Hepatocyte (in vitro differentiated cells): ENCODE data around the gene MGAT5. TPM values are rescaled to one million over a fixed set of nuclear protein-coding genes. Genes with fewer than 3 reads are reported as not detected.

ENCODE experiments used
- DNase-seq: peaks from one replicate; pipeline ENCODE4 v3.0.0-alpha.2; 2016; ENCODE audit warnings: low spot score
- H2AFZ ChIP-seq: fragments of 200-600 bp; sonication (generic); 2 replicates; pipeline ENCODE4 v1.6.0; 2016; ENCODE audit warnings: antibody characterized with exemption, mild to moderate bottlenecking
- H3K27ac ChIP-seq: fragments of 200-600 bp; sonication (generic); 2 replicates; pipeline ENCODE4 v1.5.1; 2016; ENCODE audit warnings: mild to moderate bottlenecking
- H3K27me3 ChIP-seq: fragments of 200-600 bp; sonication (generic); 2 replicates; pipeline ENCODE4 v1.6.1; 2016
- H3K36me3 ChIP-seq: fragments of 200-600 bp; sonication (generic); replicated peaks from 2 replicates; pipeline ENCODE4 v1.5.1; 2016; ENCODE audit warnings: low read depth; ENCODE audit not compliant: insufficient read depth
- H3K4me1 ChIP-seq: fragments of 200-600 bp; sonication (generic); 2 replicates; pipeline ENCODE4 v1.5.1; 2016; ENCODE audit warnings: mild to moderate bottlenecking, moderate library complexity; ENCODE audit not compliant: insufficient read depth
- H3K4me2 ChIP-seq: fragments of 200-600 bp; sonication (generic); 2 replicates; pipeline ENCODE4 v1.6.0; 2016
- H3K4me3 ChIP-seq: fragments of 200-600 bp; sonication (generic); 2 replicates; pipeline ENCODE4 v1.5.1; 2016; ENCODE audit warnings: mild to moderate bottlenecking
- H3K79me2 ChIP-seq: fragments of 200-600 bp; sonication (generic); 2 replicates; pipeline ENCODE4 v1.6.0; 2017; ENCODE audit warnings: mild to moderate bottlenecking
- H3K9me2 ChIP-seq: fragments of 200-600 bp; sonication (generic); replicated peaks from 2 replicates; pipeline ENCODE4 v1.6.0; 2017; ENCODE audit warnings: mild to moderate bottlenecking; ENCODE audit not compliant: insufficient read depth
- H3K9me3 ChIP-seq: fragments of 200-600 bp; sonication (generic); 2 replicates; pipeline ENCODE4 v1.5.1; 2016; ENCODE audit warnings: low read depth, mild to moderate bottlenecking
- H4K20me1 ChIP-seq: fragments of 200-600 bp; sonication (generic); 2 replicates; pipeline ENCODE4 v1.6.0; 2016; ENCODE audit warnings: mild to moderate bottlenecking; ENCODE audit not compliant: insufficient read depth, poor library complexity, severe bottlenecking
- CTCF ChIP-seq: fragments of 200-600 bp; sonication (generic); IDR thresholded peaks from 2 replicates; pipeline ENCODE4 v1.5.1; 2016; ENCODE audit warnings: antibody characterized with exemption, mild to moderate bottlenecking; ENCODE audit not compliant: poor library complexity
- EZH2 ChIP-seq: fragments of 200-600 bp; sonication (generic); IDR thresholded peaks from 2 replicates; pipeline ENCODE4 v1.6.1; 2016; ENCODE audit warnings: antibody characterized with exemption, mild to moderate bottlenecking, borderline replicate concordance
- EZH2phosphoT487 ChIP-seq: fragments of 200-600 bp; sonication (generic); IDR thresholded peaks from one replicate; pipeline ENCODE4 v1.6.1; 2018; ENCODE audit warnings: antibody characterized with exemption, mild to moderate bottlenecking, low read depth, moderate library complexity; ENCODE audit not compliant: unreplicated experiment, severe bottlenecking
- WGBS: methylation state at CpG from one replicate; pipeline ENCODE4 v1.1.6; 2016; ENCODE audit warnings: low lambda C conversion rate; ENCODE audit errors: missing lambda C conversion rate; 5-methylcytosine and 5-hydroxymethylcytosine counted together
- polyA plus RNA-seq: library from polyadenylated mRNA; unstranded; fragments of >200 nt; fragmentation: Nextera tagmentation; extraction: Ambion mirVana; gene quantifications from 2 replicates; pipeline ENCODE4 v1.2.1, GENCODE V29; 2016
- total RNA-seq: library from RNA; depleted of rRNA; stranded (reverse); fragments of >200 nt; gene quantifications from 2 replicates; pipeline ENCODE4 v1.2.3, GENCODE V29; 2014

The MGAT5 gene
- total and polyA plus RNA-seq, 2 experiments from 2014 or later, result 9.1 to 30.2 TPM

GRCh38 chr2:134306521-134306920 lies 52.6 kb downstream of the MGAT5 start:
- H2AFZ ChIP-seq, result no peak overlapping the region
- DNase-seq, result no peak
- H3K9me3 ChIP-seq, result no peaks in the 10 kb centered on the region
- H4K20me1 ChIP-seq, result peaks cover 3% of the 10 kb centered on the region
- 82% methylated on average over 2 of the region's 2 CpGs for WGBS
- no peaks in the 10 kb centered on the region for H3K27me3 ChIP-seq
- TF ChIP-seq EZH2phosphoT487 (no peak), EZH2 (no peak), CTCF (no peak)
- H3K4me3 ChIP-seq, result no peak overlapping the region
- H3K79me2 ChIP-seq, result peaks cover 10% of the 10 kb centered on the region
- no peaks in the 10 kb centered on the region for H3K9me2 ChIP-seq
- peaks cover 4% of the 10 kb centered on the region for H3K4me1 ChIP-seq
- no peak overlapping the region for H3K27ac ChIP-seq
- H3K4me2 ChIP-seq, result no peak overlapping the region
- no peaks in the 10 kb centered on the region for H3K36me3 ChIP-seq

GRCh38 chr2:134307334-134307733 lies 53.5 kb downstream of the MGAT5 start:
- H4K20me1 ChIP-seq, result peaks cover 3% of the 10 kb centered on the region
- WGBS, result 63% methylated on average over 5 of the region's 5 CpGs
- DNase-seq, result no peak
- H3K36me3 ChIP-seq, result no peaks in the 10 kb centered on the region
- H3K79me2 ChIP-seq, result peaks cover 8% of the 10 kb centered on the region
- no peaks in the 10 kb centered on the region for H3K9me3 ChIP-seq
- TF ChIP-seq EZH2phosphoT487 (no peak), EZH2 (no peak), CTCF (no peak)
- H3K27me3 ChIP-seq, result no peaks in the 10 kb centered on the region
- H3K9me2 ChIP-seq, result no peaks in the 10 kb centered on the region
- no peak overlapping the region for H3K4me3 ChIP-seq
- H3K4me2 ChIP-seq, result no peak overlapping the region
- H3K27ac ChIP-seq, result no peak overlapping the region
- no peak overlapping the region for H2AFZ ChIP-seq
- no peaks in the 10 kb centered on the region for H3K4me1 ChIP-seq

GRCh38 chr2:134308474-134309385 lies 54.9 kb downstream of the MGAT5 start:
- peaks cover 3% of the 10 kb centered on the region for H4K20me1 ChIP-seq
- DNase-seq, result no peak
- no peaks in the 10 kb centered on the region for H3K9me2 ChIP-seq
- no peak overlapping the region for H3K4me2 ChIP-seq
- no peak overlapping the region for H3K27ac ChIP-seq
- H3K79me2 ChIP-seq, result peaks cover 11% of the 10 kb centered on the region
- no peaks in the 10 kb centered on the region for H3K36me3 ChIP-seq
- TF ChIP-seq EZH2phosphoT487, result no peak
- TF ChIP-seq CTCF, result no peak
- TF ChIP-seq EZH2, result no peak
- H3K4me1 ChIP-seq, result no peaks in the 10 kb centered on the region
- H3K9me3 ChIP-seq, result no peaks in the 10 kb centered on the region
- no peak overlapping the region for H2AFZ ChIP-seq
- no peak overlapping the region for H3K4me3 ChIP-seq
- 85% methylated on average over 3 of the region's 3 CpGs for WGBS
- H3K27me3 ChIP-seq, result no peaks in the 10 kb centered on the region
